ENCODE results near the gene ACOT7.

ACOT7 gene

DNA sequence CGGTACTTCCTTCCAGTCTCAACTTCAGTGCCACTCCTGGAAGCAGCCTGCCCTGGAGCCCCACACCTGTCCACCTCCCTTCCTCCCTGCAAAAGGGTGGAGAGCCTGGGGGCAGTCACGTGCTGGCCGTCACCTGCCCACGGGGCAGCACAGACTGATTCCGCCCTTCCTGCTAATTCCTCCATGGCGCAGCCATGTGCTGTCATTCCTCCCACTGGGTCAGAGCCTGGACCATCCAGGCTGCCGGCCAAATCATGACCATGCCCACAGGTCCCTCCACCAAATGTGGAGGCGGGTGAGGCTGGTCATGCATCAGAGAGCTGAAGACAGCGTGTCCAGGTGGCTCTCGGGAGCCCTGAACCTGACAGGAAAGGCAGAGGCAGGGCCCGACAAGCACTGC is 108.2 kb downstream of the ACOT7 start:
- no peak for DNase-seq (ENCODE audit: low read depth)

DNA sequence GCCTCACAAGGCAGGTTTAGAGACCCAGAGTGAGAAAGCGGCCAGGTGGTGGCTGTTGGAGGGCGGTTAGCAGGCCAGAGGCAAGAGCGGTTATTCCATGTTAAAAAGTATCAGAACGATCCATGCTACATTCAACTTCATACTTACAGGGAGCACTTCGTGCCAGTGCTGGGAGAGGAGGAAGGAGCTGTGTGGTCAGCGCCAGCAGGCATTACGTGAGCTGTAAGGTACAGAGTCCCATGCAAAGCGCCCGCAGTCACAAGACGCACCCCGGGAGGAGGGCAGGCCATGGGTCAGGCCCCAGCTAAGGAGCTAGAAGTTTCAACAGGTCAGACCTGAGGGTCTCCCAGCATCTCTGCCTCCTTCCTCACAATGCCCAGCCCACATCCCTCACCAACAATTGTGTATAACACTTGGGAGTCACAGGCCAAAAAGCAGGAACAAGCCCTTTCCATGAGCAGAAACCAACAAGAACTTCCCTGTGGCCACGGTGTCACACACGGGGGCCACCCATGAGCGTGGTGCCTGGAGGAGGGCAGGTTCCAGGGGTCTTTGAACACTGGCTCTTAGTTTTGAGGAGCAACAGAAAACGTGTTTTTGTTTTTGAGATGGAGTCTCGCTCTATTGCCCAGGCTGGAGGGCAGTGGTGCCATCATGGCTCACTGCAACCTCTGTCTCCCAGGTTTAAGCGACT is 110.8 kb downstream of the ACOT7 start:
- no peak for DNase-seq (ENCODE audit: low read depth)

DNA sequence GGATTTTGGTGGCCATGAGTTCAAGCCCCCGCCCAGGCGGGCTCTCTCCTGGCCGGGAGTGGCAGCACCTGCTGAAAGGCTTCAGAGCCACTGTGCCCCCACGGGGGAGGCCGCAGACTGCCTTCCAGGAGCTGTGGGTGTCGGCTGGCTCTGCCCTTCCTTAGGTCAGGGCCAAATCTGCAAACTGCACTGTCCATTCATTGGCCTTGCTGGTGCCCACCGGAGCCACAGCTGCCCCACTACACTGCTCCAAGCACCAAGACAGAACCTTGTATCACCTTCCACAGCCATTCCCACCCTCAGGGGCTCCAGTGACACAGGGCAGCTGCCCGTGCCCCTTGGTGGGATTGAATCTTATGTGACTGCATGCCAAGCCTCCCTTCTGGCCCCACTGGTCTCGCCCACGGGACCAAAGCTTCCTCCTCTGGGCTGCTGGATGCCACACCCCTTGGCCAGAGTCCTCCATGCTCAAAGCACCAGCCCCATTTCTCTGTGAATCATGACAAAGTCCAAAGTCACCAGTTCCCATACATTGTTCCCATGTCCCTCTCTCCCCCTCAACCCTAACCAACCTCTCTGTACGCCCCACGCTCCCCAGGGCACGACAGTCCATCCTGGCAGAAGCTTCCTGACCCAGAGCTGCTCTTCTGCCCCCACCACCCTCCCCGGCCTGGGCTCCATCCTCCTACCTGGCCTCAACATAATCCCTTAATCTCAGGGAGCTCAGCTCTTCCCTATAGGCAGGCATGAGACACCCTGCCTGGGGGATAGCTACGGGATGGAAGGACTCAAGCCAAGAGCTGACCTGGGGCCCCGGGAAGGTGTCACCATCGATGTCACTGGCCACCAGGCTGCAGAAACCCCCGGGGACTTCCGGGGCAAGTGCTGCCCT is 111.8 kb downstream of the ACOT7 start:
- no peak for DNase-seq (ENCODE audit: low read depth)

DNA sequence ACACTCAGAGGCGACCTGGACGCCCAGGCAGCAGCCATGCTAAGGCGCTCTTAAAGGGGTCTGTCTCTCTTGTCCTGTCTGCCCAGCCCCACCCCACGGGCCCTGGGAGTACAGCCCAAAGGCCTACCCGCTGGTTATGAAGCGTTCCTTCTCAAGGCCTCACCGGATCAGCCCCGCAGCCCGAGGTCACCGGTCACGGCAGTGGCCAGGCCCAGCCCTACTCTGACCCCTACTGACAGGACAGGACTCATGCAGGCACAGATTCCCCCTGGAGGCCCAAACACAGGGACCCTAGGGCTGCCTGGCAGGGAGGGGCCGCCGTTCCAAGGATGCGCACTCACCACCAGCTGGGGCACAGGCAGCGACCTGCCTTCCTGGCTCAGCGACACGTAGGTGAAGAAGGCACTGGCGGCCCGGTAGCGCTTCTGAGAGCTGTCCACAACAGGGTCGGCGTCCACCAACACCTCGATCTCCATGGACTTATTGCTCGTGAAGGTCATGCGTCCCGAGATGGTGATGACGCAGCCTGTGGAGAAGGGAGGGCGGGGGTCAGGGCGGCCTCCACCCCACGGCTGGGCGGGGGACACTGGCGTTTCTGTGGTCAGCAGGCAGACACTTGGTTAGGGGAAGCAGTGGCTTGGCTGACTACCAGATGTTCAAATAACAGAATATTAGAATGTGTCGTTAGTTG is 112.7 kb downstream of the ACOT7 start:
- no peak for DNase-seq (ENCODE audit: low read depth)

DNA sequence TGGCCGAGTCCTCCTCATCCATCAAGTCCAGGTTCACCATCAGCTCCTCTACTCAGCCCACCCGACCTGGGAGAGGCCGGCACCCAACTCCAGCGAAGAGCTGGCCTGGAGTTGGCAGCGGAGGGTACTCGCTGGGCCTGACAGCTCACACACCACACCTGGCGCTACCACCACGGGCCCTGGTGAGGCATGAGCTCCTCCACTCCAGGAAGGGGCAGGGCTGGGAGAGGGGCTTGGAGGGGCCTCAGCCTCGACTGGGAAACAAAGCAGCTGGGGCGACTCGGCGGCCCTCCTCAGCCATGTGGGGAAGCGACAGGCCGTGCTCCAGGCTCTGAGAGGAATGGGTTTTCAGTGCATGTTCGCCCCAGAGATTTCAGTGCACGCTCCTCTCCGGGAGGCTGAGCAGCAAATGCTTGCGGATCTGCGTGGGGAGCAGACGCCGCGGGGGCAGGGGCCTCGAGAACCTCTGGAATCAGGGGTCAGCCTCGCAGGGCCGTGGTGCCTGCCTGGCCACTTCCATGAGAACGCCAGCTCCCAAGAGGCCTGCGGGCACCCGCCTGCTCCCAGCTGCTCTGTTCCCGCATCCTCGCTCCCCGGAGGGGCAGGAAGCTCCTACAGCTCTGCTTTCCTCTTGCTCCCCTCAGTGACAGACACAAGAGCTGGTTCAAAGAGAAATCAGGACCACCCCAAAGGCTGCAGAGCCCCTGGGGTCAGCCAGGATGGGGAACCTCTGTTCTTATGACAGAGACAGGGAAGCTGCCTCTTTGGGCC is 113.8 kb downstream of the ACOT7 start:
- no peak for DNase-seq (ENCODE audit: low read depth)

DNA sequence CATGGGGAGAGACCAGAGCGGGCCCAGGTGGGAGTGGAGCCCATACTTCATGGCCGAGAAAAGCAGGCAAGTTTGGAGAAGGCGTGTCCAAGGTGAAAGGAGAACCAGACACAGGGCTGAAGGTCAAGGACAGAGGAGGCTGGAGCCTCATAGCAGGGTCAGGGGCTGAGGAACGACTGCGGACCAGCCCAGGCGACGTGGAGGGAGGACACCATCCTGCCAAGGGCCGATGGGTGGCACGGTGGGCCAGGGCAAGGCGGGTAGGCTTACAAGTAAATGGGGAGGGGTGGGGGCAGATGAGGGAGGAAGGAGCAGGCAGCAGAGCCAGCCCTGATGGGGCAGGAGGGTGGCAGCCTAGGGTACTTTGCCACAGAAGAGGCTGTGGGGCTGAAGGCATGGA is 114.5 kb downstream of the ACOT7 start:
- DNase-seq (ENCODE audit: low read depth) = no peak

DNA sequence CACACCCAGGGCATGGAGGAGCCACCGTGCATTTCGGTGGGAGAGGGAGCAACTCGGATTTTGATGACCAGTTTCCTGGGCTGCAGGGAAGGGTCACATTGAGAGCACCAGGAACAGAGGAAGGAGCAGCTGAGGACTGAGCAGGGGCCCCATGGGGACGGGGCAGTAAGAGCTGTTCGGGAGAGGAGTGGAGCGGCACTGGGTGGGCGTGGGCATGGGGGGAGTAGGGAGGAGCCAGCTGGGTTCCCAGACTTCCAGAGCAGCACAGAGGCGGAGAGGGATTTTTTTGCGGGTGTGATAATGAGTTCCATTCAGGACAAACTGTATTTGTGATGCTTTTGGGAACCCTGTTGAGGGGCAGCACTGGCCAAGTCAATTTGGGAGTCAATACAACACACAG is 115.3 kb downstream of the ACOT7 start:
- no peak for DNase-seq (ENCODE audit: low read depth)

DNA sequence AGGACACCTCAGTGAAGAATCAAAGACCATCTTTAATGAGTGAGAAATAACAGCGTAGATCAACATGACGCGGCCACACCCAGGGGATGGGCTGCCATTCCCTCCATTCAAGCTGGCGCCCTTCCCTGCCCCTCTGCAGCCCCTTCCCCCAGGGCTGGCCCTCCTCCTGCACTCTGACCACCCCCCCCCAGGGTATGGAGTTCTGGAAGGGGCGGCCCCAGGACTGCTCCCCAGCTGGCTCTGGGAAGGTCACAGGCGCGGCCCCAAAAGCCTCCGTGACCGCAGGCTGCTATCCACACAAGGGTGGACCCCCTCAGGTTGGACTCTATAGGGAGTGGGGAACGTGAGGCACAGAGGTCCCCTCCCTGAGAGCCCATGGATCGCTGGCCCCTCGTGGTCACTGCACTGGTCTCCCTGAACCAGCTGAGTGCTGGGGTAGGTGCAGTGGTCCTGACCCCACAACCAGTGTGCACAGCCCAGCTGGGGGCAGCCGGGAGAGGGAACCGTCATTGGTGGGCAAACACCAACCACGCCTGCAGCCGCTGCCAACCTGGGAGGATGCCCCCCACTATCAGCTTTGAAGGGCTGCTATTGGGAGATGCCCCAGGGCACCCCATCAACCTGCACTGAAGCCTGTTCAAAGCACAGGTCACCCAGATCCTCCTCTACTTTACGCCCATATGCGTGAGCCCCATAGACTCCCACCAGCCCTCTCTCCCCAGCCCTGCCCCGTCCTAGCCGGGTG is 116.6 kb downstream of the ACOT7 start:
- DNase-seq (ENCODE audit: low read depth) = no peak

DNA sequence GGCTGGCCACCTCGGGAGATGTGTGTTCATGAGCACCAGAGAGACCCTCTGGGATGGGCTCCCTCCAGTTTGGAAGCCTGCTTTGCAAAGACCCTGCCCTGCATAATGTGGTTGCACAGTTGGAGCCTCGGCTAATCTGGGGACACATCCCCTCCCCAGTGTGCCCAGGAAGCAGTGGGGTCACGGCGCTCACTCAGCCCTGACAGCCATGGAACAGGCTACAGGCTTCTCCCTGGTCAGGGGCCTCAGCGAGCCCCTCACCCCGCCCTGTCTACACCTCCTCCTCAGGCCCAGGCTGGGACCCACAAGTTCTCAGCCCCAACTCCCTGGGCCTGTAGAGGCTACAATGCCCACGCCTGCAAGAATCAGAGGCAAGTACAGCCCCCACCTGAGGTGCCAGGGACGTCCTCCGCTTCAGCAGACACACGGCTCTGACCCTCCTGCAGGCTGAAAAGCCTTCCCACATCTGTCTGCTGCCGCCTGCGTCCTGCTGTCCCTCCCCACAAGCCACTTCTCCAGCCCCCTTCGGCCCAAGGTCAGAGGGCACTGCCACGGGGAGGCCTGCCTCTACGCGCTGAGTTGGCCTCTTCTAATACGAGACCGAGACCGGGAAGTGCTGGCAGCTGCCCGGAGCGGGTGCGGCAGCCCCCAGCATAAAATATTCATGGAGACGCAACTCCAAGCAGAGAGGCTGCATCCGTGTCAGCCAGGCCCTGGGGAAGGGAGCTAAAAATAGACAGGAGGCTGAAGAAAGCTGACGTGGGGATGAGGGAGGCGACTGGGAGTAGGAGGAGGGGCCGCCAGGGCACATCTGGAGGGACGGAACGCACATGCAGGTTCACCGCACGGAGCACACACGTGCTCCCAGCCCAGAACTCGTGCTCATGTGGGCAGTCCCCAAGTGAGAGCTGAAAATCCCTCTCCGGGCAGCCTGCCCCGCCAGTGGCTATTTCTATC is 117.5 kb downstream of the ACOT7 start:
- no peak for DNase-seq (ENCODE audit: low read depth)

DNA sequence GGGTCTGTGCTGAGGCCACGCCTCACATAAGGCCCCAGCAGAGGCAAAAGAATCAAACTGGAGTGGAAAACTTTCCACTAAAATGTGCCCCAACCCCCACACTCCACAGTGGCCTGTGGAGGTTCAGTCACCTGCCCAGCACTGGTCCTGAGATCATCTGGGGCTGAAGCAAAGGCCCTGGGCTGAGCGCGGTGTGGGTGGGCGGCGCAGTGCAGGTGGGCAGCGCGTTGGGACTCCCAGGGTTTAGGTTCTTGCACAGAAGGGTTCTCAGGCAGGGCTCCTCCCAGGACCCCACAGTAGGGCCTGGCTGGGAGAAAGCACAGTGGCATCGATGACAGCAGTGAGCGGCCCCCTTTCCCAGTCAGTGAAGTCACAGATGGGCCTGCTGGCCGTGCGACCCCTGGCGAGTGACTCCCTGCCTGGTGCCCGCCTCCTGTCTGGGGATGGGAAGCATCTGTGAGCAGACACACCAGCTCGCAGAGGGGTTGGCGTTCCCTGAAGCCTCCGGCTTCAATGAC is 118.9 kb downstream of the ACOT7 start:
- DNase-seq (ENCODE audit: low read depth) = no peak

DNA sequence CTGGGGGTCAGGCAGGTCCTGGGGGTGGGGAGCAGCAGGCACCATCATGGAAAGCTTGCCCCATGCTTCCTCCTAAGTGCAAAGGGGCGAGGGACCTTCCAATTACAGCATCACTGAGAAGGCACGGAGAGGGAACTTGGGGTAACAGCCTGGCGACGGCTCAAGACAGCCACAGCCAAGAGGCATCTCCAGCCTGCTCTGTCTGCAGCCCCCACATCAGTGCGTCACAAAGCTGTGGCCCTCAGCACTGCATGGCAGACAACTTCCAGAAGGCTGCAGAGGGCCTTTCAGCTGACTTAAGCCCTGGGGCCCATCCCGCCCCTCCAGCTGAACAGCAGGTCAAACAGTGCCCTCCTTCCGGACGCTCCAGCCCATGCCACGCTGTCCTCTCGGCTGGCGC is 119.5 kb downstream of the ACOT7 start:
- DNase-seq (ENCODE audit: low read depth) = no peak

DNA sequence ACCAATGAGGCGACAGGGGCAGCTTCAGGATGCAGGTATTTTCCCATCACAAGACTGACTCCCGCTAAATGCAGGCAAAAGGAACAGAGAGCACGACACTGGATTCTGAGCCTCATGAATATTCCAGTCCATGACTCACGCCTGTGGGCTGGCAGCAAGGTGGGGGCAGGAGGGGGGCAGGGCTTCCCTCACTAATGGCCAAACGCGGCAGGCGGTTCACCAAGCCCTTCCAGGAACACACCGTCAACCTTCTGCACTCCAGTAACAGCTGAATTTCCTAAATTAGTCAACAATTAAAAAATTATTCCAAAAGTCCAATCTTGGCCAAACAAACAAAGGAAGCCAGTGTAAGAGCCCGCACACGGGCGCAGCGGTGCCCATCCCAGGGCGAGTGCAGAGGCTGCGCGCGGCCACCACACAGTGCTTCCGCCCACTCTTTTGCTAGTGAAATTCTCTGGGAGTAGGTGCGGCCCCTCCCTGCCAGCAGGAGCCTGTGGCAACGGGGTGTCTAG is 120.1 kb downstream of the ACOT7 start:
- no peak for DNase-seq (ENCODE audit: low read depth)

DNA sequence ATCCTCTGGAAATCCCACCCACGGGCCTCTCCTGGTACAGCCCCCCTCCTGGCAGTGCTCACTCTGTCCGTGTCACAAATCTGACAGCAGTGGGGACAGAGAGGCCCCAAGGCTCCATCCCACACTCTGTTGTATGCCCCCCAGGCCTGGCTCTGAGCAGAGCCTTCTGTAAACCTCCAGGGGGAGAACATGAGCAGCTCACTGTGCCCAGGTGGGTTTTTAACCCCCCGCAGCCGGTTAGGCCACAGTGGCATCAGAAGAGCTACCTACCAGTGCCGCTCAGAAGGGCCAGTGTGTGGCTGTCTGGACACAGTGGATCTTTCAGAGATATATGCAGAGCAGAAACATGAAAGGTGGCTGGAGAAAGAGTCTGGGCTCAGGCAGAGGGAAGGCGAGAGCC is 120.7 kb downstream of the ACOT7 start:
- no peak for DNase-seq (ENCODE audit: low read depth)

DNA sequence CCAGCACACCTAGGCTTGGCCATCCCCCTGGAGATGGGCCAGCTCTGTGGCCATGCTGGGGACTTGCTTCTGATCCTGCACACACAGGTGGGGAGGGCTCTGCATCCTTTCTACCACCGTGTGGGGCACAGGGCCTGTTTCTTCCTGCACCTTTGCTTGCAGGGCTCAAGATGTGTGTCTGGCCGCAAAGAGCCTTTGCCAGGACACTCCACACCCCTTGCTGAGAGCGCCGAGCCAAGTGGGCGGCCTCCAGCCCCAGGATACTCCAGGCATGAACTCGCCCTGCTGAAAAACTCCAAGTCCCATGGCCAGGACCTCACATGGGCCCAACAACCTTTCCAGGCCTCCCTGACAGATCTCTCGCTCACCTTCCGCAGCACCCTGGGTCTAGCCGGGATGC is 121.1 kb downstream of the ACOT7 start:
- no peak for DNase-seq (ENCODE audit: low read depth)

DNA sequence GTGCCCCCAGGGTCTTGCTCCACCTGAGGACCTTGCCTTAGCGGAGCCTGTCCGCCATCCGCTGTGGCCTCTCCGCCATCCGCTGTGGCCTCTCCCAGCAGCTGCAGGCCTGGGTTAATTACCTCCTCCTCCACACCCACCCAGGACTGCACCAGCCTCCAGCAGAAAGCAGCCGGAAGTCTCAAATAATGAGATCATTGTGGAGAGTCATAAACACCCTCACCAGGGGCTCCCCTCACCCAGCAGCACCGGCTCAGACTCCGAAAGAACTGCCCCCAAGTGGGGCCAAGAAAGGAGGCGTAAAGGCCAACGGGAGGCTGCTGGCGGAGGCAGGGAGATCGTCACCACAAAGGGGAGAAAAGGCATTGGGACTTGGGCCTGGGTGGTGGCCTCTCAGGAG is 122.0 kb downstream of the ACOT7 start:
- DNase-seq (ENCODE audit: low read depth) = no peak

DNA sequence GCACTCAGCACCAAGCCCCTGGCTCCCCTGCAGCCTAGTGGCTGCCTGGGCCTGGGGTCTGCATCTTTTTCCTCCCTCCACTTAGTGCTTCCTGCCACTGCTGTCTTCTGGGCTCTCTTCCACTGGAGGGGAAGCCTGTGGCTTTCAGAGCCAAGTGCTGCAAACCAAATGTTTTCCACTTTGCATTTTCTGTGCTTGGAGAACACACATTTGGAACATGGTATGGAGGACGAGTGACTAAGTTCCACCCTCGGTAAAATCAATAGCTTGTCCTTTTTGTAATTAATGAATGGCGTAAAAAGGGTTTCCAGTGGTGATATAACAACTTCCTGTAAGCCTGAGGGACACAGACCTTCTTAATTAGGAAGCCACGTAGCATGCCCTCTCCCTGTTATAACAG is 122.6 kb downstream of the ACOT7 start:
- no peak for DNase-seq (ENCODE audit: low read depth)

DNA sequence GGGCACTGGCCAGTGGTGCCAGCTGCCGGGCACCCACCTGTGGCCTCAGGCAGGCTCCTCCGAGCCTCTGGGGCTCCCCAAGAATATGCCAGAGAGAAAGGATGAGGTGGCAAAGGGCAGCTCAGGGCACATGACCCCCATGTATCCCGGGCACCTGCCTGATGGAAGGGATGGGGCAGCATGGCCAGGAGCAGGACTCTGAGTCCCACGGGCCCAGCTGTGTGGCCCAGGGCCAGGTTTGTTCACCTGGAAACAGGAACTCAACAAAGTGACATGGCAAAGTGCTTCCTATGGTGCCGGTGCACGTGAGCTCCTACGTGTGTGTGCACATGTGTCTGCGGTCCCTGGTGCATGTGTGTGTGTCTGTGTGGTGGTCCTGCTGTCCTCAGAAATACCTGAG is 123.2 kb downstream of the ACOT7 start:
- no peak for DNase-seq (ENCODE audit: low read depth)

DNA sequence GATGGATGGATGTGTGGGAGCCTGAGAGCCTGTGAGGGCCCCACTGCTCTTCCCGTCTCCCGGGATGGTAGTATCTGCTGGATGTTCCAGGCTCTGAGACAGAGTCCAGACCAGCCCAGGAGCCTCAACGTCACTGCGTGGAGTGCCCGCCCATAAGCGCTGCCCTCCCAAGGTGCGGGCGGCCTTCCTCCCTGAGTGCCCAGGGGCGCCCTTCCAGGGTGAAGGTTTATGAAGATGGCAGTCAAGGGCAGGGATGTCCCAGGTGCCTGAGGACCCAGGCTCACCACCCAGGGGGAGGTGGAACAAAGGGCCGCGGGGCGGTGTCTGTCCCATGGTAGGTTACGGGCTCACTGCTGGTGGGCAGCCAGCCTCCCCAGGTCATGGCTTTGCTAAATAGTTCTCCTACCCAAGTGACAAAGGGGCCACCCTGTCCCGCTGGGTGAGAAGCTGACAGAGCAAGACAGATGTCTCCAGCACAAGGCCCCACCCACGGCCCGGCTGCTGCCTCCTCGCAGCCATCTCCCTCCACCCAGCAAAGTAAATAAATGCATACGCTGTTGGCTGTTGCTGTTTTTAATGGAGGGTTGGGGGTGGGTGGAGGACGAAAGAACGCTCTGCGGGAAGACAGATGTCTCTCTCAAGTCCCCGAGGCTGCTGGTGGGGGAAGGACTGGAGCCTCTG is 123.7 kb downstream of the ACOT7 start:
- no peak for DNase-seq (ENCODE audit: low read depth)

DNA sequence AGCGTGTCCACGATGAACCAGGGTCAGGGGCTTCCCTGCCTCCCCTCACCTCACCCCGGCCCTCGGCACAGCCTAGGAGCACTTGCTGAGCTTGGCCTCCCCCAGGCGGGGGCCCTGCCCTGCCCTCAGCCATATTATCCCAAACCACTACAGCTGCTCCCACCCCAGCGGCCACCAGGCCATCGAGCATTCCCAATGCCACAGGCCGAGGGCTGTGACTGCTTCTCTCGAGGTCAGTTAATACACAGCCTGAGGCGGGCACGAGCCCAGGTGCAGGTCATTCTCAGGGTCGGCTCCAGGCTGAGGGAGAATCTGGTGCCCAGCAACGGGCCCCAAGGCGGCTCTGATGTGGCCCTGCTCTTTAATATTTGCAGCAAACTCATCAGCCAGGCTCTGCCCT is 124.3 kb downstream of the ACOT7 start:
- no peak for DNase-seq (ENCODE audit: low read depth)
